ENCODE measurements around the gene ETNK1.

DNA sequence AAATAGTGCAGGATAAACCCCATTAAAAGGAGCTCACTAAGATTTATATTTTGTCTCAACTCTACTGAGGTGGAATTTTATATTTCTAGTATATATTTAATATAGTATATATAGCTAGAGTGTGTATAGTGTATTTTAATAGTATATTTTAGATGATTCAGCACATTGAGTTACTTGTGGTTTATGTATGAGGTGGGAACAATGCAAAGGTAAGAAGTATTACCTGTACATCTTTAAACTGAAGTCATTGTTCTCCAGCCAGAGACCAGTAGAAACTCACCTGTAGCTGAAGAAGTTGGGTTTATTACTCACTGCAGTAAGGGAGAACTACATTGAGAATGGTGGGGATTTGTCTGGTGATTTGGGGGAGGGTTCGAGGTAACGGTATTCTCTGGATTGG lies 15.9 kb downstream of the ETNK1 start:
- no peak for TF ChIP-seq SNAI2 (CRISPR knock-in tag; IDR thresholded peaks at IDR 0.05)
- TF ChIP-seq BACH2 (CRISPR knock-in tag; IDR thresholded peaks at IDR 0.05; ENCODE audit: borderline replicate concordance): no peak
- TF ChIP-seq, protein P1, sequence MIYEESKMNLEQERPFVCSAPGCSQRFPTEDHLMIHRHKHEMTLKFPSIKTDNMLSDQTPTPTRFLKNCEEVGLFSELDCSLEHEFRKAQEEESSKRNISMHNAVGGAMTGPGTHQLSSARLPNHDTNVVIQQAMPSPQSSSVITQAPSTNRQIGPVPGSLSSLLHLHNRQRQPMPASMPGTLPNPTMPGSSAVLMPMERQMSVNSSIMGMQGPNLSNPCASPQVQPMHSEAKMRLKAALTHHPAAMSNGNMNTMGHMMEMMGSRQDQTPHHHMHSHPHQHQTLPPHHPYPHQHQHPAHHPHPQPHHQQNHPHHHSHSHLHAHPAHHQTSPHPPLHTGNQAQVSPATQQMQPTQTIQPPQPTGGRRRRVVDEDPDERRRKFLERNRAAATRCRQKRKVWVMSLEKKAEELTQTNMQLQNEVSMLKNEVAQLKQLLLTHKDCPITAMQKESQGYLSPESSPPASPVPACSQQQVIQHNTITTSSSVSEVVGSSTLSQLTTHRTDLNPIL (CRISPR knock-in tag; IDR thresholded peaks at IDR 0.05; ENCODE audit: low read depth): no peak
- no peak for TF ChIP-seq ZNF70 (CRISPR knock-in tag; IDR thresholded peaks at IDR 0.05)
- TF ChIP-seq, protein P2, sequence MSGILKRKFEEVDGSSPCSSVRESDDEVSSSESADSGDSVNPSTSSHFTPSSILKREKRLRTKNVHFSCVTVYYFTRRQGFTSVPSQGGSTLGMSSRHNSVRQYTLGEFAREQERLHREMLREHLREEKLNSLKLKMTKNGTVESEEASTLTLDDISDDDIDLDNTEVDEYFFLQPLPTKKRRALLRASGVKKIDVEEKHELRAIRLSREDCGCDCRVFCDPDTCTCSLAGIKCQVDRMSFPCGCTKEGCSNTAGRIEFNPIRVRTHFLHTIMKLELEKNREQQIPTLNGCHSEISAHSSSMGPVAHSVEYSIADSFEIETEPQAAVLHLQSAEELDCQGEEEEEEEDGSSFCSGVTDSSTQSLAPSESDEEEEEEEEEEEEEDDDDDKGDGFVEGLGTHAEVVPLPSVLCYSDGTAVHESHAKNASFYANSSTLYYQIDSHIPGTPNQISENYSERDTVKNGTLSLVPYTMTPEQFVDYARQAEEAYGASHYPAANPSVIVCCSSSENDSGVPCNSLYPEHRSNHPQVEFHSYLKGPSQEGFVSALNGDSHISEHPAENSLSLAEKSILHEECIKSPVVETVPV (CRISPR knock-in tag; IDR thresholded peaks at IDR 0.05): no peak
